Endometrium (tissue), 2 donors: ENCODE data around the gene GPR55.
"Not testable (repeated sequence)": the region's sequence is repeated elsewhere in the genome, so short reads cannot be mapped to it uniquely, and the experiment has no call there.

ENCODE experiments used
- FAIRE-seq: peaks from 2 replicates; lab custom pipeline; 2012; peaks lifted over from hg19 to GRCh38; lab: Jason Lieb, UNC
- donor health status: control.
- donor health status: control.

The GPR55 gene

GRCh38 chr2:230924470-230925341 lies at the start of gene GPR55:
Gene GPR55, minus strand, starts transcription at chr2:230925242. Its CDS starts 14,280 bp downstream, at chr2:230910962.
- no peak for FAIRE-seq

GRCh38 chr2:230974096-230974913 lies 49.3 kb upstream of the GPR55 start:
- no peak for FAIRE-seq

GRCh38 chr2:230972046-230972445 lies 47.0 kb upstream of the GPR55 start:
- FAIRE-seq = no peak

GRCh38 chr2:230969659-230970015 lies 44.6 kb upstream of the GPR55 start:
- no peak for FAIRE-seq

- FAIRE-seq = no peak
These were observed 44.0 kb upstream of the GPR55 start for GRCh38 chr2:230968921-230969658.

- not testable (repeated sequence) for FAIRE-seq
These were observed 43.3 kb upstream of the GPR55 start for GRCh38 chr2:230968314-230968713.

- no peak for FAIRE-seq
These were observed 42.1 kb upstream of the GPR55 start for GRCh38 chr2:230967113-230967512.

- FAIRE-seq = no peak
These were observed 39.2 kb upstream of the GPR55 start for GRCh38 chr2:230964136-230964730.

- FAIRE-seq = no peak
These were observed 36.0 kb upstream of the GPR55 start for GRCh38 chr2:230961091-230961491.

- FAIRE-seq = no peak
These were observed 35.0 kb upstream of the GPR55 start for GRCh38 chr2:230960026-230960425.

- FAIRE-seq = no peak
These were observed 34.0 kb upstream of the GPR55 start for GRCh38 chr2:230958820-230959756.

GRCh38 chr2:230957756-230958391 lies 32.8 kb upstream of the GPR55 start:
- peak; percentile 39 for FAIRE-seq

- FAIRE-seq = no peak
These were observed 32.0 kb upstream of the GPR55 start for GRCh38 chr2:230956827-230957755.

- FAIRE-seq = no peak
These were observed 30.2 kb upstream of the GPR55 start for GRCh38 chr2:230955163-230955737.

- no peak for FAIRE-seq
These were observed 29.7 kb upstream of the GPR55 start for GRCh38 chr2:230954746-230955145.

- no peak for FAIRE-seq
These were observed 28.8 kb upstream of the GPR55 start for GRCh38 chr2:230953845-230954244.

- no peak for FAIRE-seq
These were observed 27.3 kb upstream of the GPR55 start for GRCh38 chr2:230952226-230952956.

GRCh38 chr2:230951396-230951795 lies 26.4 kb upstream of the GPR55 start:
- FAIRE-seq = no peak
